DOHH2 (cell line): ENCODE results near the gene DDX49.

Source experiments
- EZH2phosphoT487 ChIP-seq: fragments of 200-600 bp; sonication (generic); IDR thresholded peaks from 2 replicates; pipeline ENCODE4 v1.6.1; 2017; ENCODE audit warnings: borderline replicate concordance, mild to moderate bottlenecking, antibody characterized with exemption, low read length, moderate library complexity, mixed read lengths
- TF ChIP-seq, protein P1 (sequence below): fragments of 200-600 bp; sonication (generic); IDR thresholded peaks from one replicate; pipeline ENCODE4 v1.5.1; 2014; ENCODE audit warnings: antibody characterized with exemption, mild to moderate bottlenecking, low read depth, low read length; ENCODE audit not compliant: poor library complexity, severe bottlenecking

DNA sequence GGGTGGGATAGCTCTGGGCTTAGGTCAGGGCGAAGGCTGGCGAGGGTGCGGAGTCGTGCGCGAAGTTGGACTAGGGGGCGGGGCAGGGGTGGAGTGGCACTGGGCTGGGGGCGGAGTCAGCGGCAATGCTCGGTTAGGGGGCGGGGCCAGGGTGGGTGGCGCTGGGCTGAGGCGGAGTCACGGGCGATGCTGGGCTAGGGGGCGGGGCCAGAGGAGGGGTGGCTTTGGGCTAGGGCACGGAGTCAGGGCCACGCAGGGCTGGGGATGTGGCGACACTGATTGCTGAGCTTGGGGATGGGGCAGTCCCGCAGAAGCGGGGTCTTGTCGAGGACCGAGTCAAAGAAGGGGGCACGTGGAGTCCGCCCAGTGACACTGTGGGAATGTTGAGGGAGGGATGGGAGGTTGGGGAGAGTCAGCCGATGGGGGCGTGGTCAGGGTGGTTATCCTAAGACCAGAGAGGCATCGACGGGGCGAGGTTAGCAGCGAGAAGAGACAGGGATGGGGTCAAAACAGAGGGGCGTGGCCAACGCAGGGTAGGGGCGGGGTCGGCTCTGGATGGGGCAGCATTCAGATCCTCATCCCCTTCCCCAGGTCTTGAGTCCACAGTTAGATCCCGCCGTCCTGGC is 12.8 kb downstream of the DDX49 start:
- TF ChIP-seq, protein P1, sequence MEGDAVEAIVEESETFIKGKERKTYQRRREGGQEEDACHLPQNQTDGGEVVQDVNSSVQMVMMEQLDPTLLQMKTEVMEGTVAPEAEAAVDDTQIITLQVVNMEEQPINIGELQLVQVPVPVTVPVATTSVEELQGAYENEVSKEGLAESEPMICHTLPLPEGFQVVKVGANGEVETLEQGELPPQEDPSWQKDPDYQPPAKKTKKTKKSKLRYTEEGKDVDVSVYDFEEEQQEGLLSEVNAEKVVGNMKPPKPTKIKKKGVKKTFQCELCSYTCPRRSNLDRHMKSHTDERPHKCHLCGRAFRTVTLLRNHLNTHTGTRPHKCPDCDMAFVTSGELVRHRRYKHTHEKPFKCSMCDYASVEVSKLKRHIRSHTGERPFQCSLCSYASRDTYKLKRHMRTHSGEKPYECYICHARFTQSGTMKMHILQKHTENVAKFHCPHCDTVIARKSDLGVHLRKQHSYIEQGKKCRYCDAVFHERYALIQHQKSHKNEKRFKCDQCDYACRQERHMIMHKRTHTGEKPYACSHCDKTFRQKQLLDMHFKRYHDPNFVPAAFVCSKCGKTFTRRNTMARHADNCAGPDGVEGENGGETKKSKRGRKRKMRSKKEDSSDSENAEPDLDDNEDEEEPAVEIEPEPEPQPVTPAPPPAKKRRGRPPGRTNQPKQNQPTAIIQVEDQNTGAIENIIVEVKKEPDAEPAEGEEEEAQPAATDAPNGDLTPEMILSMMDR = no peak
- no peak for TF ChIP-seq EZH2phosphoT487
